Measurements from ENCODE around the gene HDAC4.

Gene HDAC4

GRCh38 chr2:239375278-239376061 lies 25.4 kb downstream of the HDAC4 start:
- no peak for DNase-seq (ENCODE audit: low read depth)
- no peak overlapping the region for H3K4me3 ChIP-seq (ENCODE audit: low read depth, low read length)
- TF ChIP-seq, protein P1, sequence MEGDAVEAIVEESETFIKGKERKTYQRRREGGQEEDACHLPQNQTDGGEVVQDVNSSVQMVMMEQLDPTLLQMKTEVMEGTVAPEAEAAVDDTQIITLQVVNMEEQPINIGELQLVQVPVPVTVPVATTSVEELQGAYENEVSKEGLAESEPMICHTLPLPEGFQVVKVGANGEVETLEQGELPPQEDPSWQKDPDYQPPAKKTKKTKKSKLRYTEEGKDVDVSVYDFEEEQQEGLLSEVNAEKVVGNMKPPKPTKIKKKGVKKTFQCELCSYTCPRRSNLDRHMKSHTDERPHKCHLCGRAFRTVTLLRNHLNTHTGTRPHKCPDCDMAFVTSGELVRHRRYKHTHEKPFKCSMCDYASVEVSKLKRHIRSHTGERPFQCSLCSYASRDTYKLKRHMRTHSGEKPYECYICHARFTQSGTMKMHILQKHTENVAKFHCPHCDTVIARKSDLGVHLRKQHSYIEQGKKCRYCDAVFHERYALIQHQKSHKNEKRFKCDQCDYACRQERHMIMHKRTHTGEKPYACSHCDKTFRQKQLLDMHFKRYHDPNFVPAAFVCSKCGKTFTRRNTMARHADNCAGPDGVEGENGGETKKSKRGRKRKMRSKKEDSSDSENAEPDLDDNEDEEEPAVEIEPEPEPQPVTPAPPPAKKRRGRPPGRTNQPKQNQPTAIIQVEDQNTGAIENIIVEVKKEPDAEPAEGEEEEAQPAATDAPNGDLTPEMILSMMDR (IDR thresholded peaks at IDR 0.05; ENCODE audit: insufficient read depth, low read depth, low read length, missing control alignments): no peak

- DNase-seq (ENCODE audit: low read depth): no peak
- TF ChIP-seq, protein P1 (IDR thresholded peaks at IDR 0.05; ENCODE audit: insufficient read depth, low read depth, low read length, missing control alignments): no peak
- no peak overlapping the region for H3K4me3 ChIP-seq (ENCODE audit: low read depth, low read length)
Observed at GRCh38 chr2:239374896-239375277, 25.9 kb downstream of the HDAC4 start.

DNA sequence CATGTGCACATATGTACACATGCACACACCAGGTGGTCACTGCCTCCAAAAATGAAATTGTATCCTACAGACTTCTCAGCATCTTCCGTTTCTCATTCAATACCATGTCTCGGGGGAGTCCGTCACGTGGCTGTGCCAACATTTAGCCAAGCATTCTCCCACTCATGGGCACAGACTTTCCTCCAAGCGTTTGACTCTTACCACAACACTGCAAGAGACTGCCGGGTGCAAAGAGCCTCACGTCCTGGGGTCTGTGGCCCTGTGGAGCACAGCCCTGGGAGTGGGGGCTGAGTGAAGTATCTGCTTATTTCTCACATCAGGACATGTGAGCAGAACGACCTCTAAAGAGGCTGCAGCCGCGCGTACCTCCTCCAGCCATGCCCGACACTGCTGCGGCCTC lies 28.0 kb downstream of the HDAC4 start:
- TF ChIP-seq, protein P1 (IDR thresholded peaks at IDR 0.05; ENCODE audit: insufficient read depth, low read depth, low read length, missing control alignments): no peak
- DNase-seq (ENCODE audit: low read depth): no peak
- H3K4me3 ChIP-seq (ENCODE audit: low read depth, low read length): no peak overlapping the region

DNA sequence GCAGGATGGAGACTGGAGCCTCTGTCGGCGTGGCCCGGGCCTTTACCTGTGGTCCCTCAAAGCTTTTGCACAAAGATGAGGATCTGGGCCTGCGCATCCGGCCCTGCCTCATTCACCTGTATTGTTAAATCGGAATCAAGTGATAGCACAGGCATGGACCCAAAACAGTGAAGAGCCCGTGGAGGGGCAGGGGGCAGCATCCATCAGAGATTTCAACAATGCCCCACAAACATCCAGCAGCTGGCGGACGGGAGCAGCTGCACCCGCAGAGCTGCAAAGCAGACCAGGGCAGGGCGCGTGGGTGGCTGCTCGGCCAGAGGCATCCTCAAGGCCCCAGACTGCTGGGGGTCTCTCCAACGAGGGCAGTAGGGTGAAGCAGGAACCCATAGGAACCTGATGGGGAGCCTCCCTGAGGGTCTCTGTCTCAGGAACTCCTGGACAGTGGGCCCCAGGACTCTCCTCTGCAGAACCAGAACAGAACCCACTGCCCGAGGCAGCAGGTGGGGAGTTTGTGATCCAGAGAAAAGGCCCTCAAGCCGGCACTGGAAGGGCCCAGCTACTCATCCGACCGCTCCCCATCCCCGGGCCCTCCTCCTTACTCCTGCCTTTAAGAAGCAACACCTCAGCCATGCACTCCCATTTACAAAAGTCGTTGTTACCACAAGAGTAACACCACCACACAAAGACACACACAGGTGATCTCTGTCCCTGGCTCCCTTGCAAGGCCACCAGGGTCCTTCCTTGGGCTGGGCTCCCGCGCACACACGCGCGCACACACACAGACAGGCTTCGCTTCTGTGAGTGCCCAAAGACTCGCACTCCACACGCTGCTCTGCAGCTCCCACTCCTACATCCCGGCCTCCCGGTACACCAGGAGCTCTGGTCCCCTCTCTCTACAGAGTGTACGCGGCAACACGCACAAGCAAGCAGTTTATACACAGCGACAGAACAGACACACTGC lies 28.8 kb downstream of the HDAC4 start:
- no peak for DNase-seq (ENCODE audit: low read depth)
- no peak overlapping the region for H3K4me3 ChIP-seq (ENCODE audit: low read depth, low read length)
- TF ChIP-seq, protein P1 (IDR thresholded peaks at IDR 0.05; ENCODE audit: insufficient read depth, low read depth, low read length, missing control alignments): no peak

DNA sequence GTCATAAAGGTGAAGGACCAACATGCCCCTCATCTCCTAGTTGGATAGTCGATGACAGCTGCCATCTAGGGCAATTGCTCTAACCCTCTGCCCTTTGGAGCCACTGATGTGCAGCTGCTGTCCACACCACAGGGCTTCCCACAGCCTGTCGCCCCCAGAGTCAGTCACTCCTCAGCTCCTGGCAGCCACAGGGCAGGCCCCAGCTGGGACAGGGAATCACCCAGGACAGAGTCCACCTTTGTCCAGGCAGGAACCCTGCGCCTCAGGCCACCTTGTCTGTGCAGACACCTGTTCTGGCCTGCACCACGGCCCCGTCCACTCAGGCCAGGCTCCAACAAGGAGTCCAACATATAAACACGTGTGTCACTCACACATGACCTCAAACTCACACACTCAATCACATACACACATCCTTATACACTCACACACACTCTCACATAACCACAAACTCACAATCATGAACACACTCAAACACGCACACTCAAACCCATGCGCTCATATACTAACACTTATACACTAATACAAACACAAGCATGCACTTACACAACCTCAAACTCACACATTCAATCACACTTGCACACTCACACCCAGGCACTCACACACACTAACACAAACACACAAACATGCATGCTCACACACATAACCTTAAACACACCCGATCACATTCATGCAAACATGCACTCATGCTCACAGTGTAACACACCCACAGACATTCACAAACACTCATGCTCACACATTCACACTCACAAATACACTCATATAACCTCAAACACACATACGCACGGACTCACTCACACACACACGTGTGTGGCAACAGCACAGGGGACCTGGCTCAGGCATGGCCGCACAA lies 29.7 kb downstream of the HDAC4 start:
- no peak for DNase-seq (ENCODE audit: low read depth)
- H3K4me3 ChIP-seq (ENCODE audit: low read depth, low read length): no peak overlapping the region
- TF ChIP-seq, protein P1 (IDR thresholded peaks at IDR 0.05; ENCODE audit: insufficient read depth, low read depth, low read length, missing control alignments): no peak

- TF ChIP-seq, protein P1 (IDR thresholded peaks at IDR 0.05; ENCODE audit: insufficient read depth, low read depth, low read length, missing control alignments): no peak
- DNase-seq (ENCODE audit: low read depth): no peak
- no peak overlapping the region for H3K4me3 ChIP-seq (ENCODE audit: low read depth, low read length)
Observed at GRCh38 chr2:239370403-239370802, 30.4 kb downstream of the HDAC4 start.

All from GM12865 (cell line).